Peyer's patch (tissue), 4 donors: ENCODE results near the gene CSRP2.

ENCODE experiments used
- POLR2A ChIP-seq, 2 donors: fragments of 450-650 bp; IDR thresholded peaks; one replicate each; pipeline ENCODE4 v1.5.1; 2017; ENCODE audit warnings: antibody characterized with exemption in 2 of 2, mild to moderate bottlenecking in 2 of 2, moderate library complexity in 2 of 2
- TF ChIP-seq, protein P1 (sequence below), 6 experiments: fragments of 450-650 bp in 4 of 6; fragments of 200-600 bp in 2 of 6; sonication (generic) in 1 of 6; IDR thresholded peaks; one replicate each; pipeline ENCODE4 v1.5.1; 2017 to 2019; ENCODE audit warnings: antibody characterized with exemption in 6 of 6, mild to moderate bottlenecking in 3 of 6, moderate library complexity in 1 of 6

GRCh38 chr12:76871082-76871481 is 7.7 kb downstream of the CSRP2 start:
- TF ChIP-seq POLR2A (IDR thresholded peaks at IDR 0.05) = no peak
- TF ChIP-seq, protein P1, sequence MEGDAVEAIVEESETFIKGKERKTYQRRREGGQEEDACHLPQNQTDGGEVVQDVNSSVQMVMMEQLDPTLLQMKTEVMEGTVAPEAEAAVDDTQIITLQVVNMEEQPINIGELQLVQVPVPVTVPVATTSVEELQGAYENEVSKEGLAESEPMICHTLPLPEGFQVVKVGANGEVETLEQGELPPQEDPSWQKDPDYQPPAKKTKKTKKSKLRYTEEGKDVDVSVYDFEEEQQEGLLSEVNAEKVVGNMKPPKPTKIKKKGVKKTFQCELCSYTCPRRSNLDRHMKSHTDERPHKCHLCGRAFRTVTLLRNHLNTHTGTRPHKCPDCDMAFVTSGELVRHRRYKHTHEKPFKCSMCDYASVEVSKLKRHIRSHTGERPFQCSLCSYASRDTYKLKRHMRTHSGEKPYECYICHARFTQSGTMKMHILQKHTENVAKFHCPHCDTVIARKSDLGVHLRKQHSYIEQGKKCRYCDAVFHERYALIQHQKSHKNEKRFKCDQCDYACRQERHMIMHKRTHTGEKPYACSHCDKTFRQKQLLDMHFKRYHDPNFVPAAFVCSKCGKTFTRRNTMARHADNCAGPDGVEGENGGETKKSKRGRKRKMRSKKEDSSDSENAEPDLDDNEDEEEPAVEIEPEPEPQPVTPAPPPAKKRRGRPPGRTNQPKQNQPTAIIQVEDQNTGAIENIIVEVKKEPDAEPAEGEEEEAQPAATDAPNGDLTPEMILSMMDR (IDR thresholded peaks at IDR 0.05) = no peak
